ENCODE results near the gene CEP41.

DNA sequence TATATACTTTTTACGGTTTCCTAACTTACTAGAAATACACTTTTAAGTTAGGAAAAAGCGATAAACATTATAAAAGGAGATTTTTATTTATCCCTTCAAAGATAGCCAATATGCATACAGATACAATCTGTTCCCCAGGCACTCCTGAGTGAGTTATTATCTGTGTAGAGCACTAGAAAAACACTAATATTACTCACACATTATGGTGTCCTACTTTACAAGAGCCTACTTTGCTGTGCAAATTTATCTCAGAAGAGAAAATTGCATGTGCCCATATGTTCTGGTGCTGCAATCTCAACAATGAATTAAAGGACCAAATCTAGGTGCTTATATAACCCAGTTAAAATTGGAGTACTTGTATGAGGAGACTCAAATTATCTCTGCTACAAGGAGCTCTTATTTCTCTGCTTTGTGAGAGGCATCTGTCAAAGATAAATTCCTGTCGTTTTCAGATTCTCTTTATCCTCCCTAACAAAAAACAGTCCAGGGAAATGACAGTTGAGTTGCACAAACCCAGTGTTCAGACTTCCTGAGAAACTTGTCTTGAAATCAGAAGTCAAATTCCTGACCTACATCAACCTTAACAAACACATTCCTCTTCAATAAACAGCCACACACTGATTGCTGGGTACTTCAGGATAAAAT, 31.6 kb downstream of the CEP41 start:
- TF ChIP-seq NR2F1 (CRISPR knock-in tag; IDR thresholded peaks at IDR 0.05), result no peak
- TF ChIP-seq MAFG (CRISPR knock-in tag; IDR thresholded peaks at IDR 0.05), result no peak
- TF ChIP-seq HDAC6 (IDR thresholded peaks at IDR 0.05; ENCODE audit: low read depth, low read length), result no peak
- TF ChIP-seq, protein P1, sequence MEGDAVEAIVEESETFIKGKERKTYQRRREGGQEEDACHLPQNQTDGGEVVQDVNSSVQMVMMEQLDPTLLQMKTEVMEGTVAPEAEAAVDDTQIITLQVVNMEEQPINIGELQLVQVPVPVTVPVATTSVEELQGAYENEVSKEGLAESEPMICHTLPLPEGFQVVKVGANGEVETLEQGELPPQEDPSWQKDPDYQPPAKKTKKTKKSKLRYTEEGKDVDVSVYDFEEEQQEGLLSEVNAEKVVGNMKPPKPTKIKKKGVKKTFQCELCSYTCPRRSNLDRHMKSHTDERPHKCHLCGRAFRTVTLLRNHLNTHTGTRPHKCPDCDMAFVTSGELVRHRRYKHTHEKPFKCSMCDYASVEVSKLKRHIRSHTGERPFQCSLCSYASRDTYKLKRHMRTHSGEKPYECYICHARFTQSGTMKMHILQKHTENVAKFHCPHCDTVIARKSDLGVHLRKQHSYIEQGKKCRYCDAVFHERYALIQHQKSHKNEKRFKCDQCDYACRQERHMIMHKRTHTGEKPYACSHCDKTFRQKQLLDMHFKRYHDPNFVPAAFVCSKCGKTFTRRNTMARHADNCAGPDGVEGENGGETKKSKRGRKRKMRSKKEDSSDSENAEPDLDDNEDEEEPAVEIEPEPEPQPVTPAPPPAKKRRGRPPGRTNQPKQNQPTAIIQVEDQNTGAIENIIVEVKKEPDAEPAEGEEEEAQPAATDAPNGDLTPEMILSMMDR (CRISPR knock-in tag; IDR thresholded peaks at IDR 0.05), result no peak
- TF ChIP-seq KAT7 (CRISPR knock-in tag; IDR thresholded peaks at IDR 0.05; ENCODE audit: borderline replicate concordance), result no peak
- TF ChIP-seq POLR2AphosphoS2 (IDR thresholded peaks at IDR 0.05; ENCODE audit: low read depth, low read length), result no peak
- TF ChIP-seq SMYD3 (CRISPR knock-in tag; IDR thresholded peaks at IDR 0.05), result no peak
- no peak for TF ChIP-seq ZBTB7A (CRISPR knock-in tag; IDR thresholded peaks at IDR 0.05)
- TF ChIP-seq RAD51 (IDR thresholded peaks at IDR 0.05; ENCODE audit: borderline replicate concordance), result no peak
- TF ChIP-seq, protein P2, sequence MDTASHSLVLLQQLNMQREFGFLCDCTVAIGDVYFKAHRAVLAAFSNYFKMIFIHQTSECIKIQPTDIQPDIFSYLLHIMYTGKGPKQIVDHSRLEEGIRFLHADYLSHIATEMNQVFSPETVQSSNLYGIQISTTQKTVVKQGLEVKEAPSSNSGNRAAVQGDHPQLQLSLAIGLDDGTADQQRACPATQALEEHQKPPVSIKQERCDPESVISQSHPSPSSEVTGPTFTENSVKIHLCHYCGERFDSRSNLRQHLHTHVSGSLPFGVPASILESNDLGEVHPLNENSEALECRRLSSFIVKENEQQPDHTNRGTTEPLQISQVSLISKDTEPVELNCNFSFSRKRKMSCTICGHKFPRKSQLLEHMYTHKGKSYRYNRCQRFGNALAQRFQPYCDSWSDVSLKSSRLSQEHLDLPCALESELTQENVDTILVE (CRISPR knock-in tag; IDR thresholded peaks at IDR 0.05), result no peak
- TF ChIP-seq ZNF501 (CRISPR knock-in tag; IDR thresholded peaks at IDR 0.05), result no peak
- TF ChIP-seq SP1 (IDR thresholded peaks at IDR 0.05), result no peak
- TF ChIP-seq SP1 (CRISPR knock-in tag; IDR thresholded peaks at IDR 0.05), result no peak

Measured in HepG2 (cell line).